Thyroid gland (tissue), 4 donors: ENCODE data around the gene VWF.
"Not testable (repeated sequence)": the region's sequence is repeated elsewhere in the genome, so short reads cannot be mapped to it uniquely, and the experiment has no call there.

Experiments
- POLR2A ChIP-seq, 2 donors: fragments of 450-650 bp; IDR thresholded peaks; one replicate each; pipeline ENCODE4 v1.6.1; 2017; ENCODE audit warnings: antibody characterized with exemption in 2 of 2, mild to moderate bottlenecking in 2 of 2, moderate library complexity in 1 of 2
- TF ChIP-seq, protein P1 (sequence below), 6 experiments: fragments of 200-600 bp in 3 of 6; fragments of 450-650 bp in 3 of 6; sonication (generic) in 3 of 6; IDR thresholded peaks; one replicate each; pipeline ENCODE4 v1.5.1; 2016 to 2019; ENCODE audit warnings: antibody characterized with exemption in 6 of 6, mild to moderate bottlenecking in 2 of 6, inconsistent platforms in 1 of 6, moderate library complexity in 1 of 6

DNA sequence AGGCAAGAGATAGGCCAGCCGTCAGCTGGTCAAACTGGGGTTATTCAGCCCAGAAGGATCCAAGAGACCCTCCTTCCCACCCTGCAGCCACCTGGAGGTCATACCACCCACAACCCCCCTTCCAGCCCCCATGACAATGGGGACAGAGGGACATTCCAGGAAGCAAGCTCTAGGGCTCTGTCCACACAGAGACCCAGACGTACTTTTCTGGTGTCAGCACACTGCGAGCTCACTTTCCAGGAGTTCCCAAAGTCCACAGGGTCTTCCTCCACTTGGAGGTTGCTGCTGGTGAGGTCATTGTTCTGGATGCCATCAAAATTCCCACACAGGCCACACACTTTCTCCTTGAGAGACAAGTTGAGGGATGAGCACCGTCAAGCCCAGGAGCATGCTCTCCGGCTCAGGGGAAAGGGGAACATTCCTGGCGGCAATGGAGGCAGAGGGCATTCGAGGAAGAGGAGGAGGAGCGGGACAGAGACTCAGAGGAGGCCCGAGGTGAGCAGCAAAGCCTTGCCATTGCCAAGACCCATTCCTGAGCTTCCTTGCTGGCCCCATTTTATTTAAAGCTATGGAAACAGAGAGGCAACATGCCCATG lies 98.7 kb downstream of the VWF start:
- TF ChIP-seq, protein P1, sequence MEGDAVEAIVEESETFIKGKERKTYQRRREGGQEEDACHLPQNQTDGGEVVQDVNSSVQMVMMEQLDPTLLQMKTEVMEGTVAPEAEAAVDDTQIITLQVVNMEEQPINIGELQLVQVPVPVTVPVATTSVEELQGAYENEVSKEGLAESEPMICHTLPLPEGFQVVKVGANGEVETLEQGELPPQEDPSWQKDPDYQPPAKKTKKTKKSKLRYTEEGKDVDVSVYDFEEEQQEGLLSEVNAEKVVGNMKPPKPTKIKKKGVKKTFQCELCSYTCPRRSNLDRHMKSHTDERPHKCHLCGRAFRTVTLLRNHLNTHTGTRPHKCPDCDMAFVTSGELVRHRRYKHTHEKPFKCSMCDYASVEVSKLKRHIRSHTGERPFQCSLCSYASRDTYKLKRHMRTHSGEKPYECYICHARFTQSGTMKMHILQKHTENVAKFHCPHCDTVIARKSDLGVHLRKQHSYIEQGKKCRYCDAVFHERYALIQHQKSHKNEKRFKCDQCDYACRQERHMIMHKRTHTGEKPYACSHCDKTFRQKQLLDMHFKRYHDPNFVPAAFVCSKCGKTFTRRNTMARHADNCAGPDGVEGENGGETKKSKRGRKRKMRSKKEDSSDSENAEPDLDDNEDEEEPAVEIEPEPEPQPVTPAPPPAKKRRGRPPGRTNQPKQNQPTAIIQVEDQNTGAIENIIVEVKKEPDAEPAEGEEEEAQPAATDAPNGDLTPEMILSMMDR (IDR thresholded peaks at IDR 0.05) = not testable (repeated sequence)
- TF ChIP-seq POLR2A (IDR thresholded peaks at IDR 0.05) = not testable (repeated sequence)
